Activated CD4-positive, alpha-beta T cell treated with anti-CD3 and anti-CD28 coated beads, Interleukin-2, amount 50 U/mL, for 16 hours (primary cell): ENCODE data around the gene RFXAP.
"Not testable (repeated sequence)": the region's sequence is repeated elsewhere in the genome, so short reads cannot be mapped to it uniquely, and the experiment has no call there.

Experiments used
- DNase-seq: peaks from one replicate; pipeline ENCODE4 v3.0.0-alpha.2; 2020

The RFXAP gene

GRCh38 chr13:36818804-36819738 is at the start of gene RFXAP:
Gene RFXAP (plus strand): TSS chr13:36819222. CDS start chr13:36819358, 136 bp downstream.
- peak; percentile 92 for DNase-seq

GRCh38 chr13:36769545-36769944 is 49.5 kb upstream of the RFXAP start:
- no peak for DNase-seq

- DNase-seq = no peak
Measured at GRCh38 chr13:36770741-36771140, 48.3 kb upstream of the RFXAP start.

- no peak for DNase-seq
Measured at GRCh38 chr13:36772853-36773252, 46.2 kb upstream of the RFXAP start.

GRCh38 chr13:36774931-36775330 is 44.1 kb upstream of the RFXAP start:
- DNase-seq = no peak

GRCh38 chr13:36776175-36776574 is 42.8 kb upstream of the RFXAP start:
- no peak for DNase-seq

GRCh38 chr13:36778083-36778671 is 40.8 kb upstream of the RFXAP start:
- no peak for DNase-seq

GRCh38 chr13:36783890-36784289 is 35.1 kb upstream of the RFXAP start:
- no peak for DNase-seq

- not testable (repeated sequence) for DNase-seq
Measured at GRCh38 chr13:36786175-36786574, 32.8 kb upstream of the RFXAP start.

- no peak for DNase-seq
Measured at GRCh38 chr13:36787181-36787580, 31.8 kb upstream of the RFXAP start.

- no peak for DNase-seq
Measured at GRCh38 chr13:36788276-36788675, 30.7 kb upstream of the RFXAP start.

GRCh38 chr13:36789061-36789460 is 30.0 kb upstream of the RFXAP start:
- no peak for DNase-seq

GRCh38 chr13:36789730-36790129 is 29.3 kb upstream of the RFXAP start:
- DNase-seq = no peak

- no peak for DNase-seq
Measured at GRCh38 chr13:36794706-36795105, 24.3 kb upstream of the RFXAP start.

GRCh38 chr13:36795463-36795862 is 23.6 kb upstream of the RFXAP start:
- no peak for DNase-seq

- no peak for DNase-seq
Measured at GRCh38 chr13:36796052-36796451, 23.0 kb upstream of the RFXAP start.

- DNase-seq = no peak
Measured at GRCh38 chr13:36801035-36801434, 18.0 kb upstream of the RFXAP start.

GRCh38 chr13:36804588-36804987 is 14.4 kb upstream of the RFXAP start:
- no peak for DNase-seq

GRCh38 chr13:36806102-36806501 is 12.9 kb upstream of the RFXAP start:
- no peak for DNase-seq

- DNase-seq = no peak
Measured at GRCh38 chr13:36807616-36808015, 11.4 kb upstream of the RFXAP start.

- DNase-seq = no peak
Measured at GRCh38 chr13:36813225-36813624, 5.8 kb upstream of the RFXAP start.

GRCh38 chr13:36814465-36814864 is 4.6 kb upstream of the RFXAP start:
- no peak for DNase-seq

- peak; percentile 11 for DNase-seq
Measured at GRCh38 chr13:36815062-36815461, 4.0 kb upstream of the RFXAP start.
